Measurements from ENCODE around the gene EPHX1. TPM values are rescaled to one million over a fixed set of nuclear protein-coding genes. Genes with fewer than 3 reads are reported as not detected.

Gene EPHX1
- total and polyA plus RNA-seq, 2 donors (not counting 1 experiment from before 2014, with no cell fraction given) = 0.75 to 4.2 TPM

DNA sequence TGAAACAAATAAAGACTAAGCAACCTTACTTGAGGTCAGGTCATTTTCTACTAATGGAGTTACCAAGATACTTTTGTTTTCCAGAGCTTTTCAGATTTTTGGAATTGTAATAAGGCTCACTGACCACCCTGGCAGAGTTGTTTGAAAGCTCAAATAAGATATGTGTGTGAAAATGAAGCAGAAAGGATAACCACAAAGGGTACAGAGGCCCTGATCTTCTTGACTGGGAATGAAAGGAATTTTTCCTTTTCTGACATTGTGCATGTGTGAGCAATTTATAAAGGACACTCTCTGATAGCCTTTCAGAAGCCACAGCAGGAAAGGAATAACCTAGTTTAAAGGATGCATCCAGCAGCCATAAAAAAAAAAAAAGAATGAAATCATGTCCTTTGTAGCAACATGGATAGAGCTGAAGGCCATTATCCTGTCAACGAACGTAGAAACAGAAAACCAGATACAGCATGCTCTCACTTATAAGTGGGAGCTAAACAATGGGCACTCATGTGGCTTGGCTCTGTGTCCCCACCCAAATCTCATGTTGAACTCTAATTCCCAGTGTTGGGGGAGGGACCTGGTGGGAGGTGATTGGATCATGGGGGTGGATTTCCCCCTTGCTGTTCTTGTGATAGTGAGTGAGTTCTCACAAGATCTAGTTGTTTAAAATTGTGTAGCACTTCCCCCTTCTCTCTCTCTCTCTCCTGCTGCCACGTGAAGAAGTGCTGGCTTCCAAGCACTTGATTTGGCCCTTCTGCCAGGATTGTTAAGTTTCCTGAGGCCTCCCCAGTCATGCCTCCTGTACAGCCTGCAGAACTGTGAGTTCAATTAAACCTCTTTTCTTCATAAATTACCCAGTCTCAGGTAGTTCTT is 35.4 kb upstream of the EPHX1 start:
- no peak for DNase-seq
- H3K9me3 ChIP-seq (ENCODE audit: control extremely low read depth in 1 of 3, control insufficient read depth in 2 of 3, insufficient read depth in 1 of 3, low read length in 2 of 3) = no peaks in the 10 kb centered on the region
- no peaks in the 10 kb centered on the region for H3K27me3 Mint-ChIP-seq
- no peaks in the 10 kb centered on the region for H3K9me3 Mint-ChIP-seq (ENCODE audit: insufficient read depth)
- no peak overlapping the region for H3K4me2 ChIP-seq (replicated peaks; ENCODE audit: low read depth, low read length, poor library complexity, severe bottlenecking)
- intact Hi-C loops (cut with micrococcal nuclease) = loop anchor here (5.0 to 10.0 kb wide), 5 partner anchors 38 to 633 kb away; partner anchors contain the start of genes EPHX1, H3-3A, LBR and PARP1
- peaks cover 20 to 22% of the 10 kb centered on the region in 2 donors for H3K4me1 ChIP-seq (ENCODE audit: control insufficient read depth in 2 of 2, insufficient read depth in 2 of 2, low read length in 2 of 2)
- H3K36me3 ChIP-seq (replicated peaks in 1 of 2; ENCODE audit: control extremely low read depth in 1 of 2, control insufficient read depth in 1 of 2, extremely low read depth in 1 of 2, insufficient read depth in 2 of 2, low read length in 1 of 2) = peaks cover 0 to 4% of the 10 kb centered on the region in 2 experiments
- no peaks in the 10 kb centered on the region for H3K27me3 ChIP-seq (replicated peaks in 1 of 4; ENCODE audit: control extremely low read depth in 1 of 4, control insufficient read depth in 3 of 4, insufficient read depth in 4 of 4, low read length in 3 of 4)
- H3K27ac Mint-ChIP-seq = no peak overlapping the region
- no peak overlapping the region for H3K9ac ChIP-seq (ENCODE audit: low read length)
- WGBS (ENCODE audit: insufficient coverage) = 71% methylated on average over 3 of the region's 3 CpGs
- ATAC-seq (ENCODE audit: low read depth) = no peak
- H3K27ac ChIP-seq (ENCODE audit: low read length in 2 of 2) = no peak overlapping the region
- CTCF ChIA-PET = interaction anchor here (0.9 to 1.8 kb wide), 4 partner anchors 137 to 300 kb away, joined by 3 to 11 read pairs (median 3); partner anchors contain the start of gene PYCR2
- H4K20me1 ChIP-seq (ENCODE audit: control insufficient read depth, insufficient read depth, low read length, poor library complexity, severe bottlenecking) = no peaks in the 10 kb centered on the region
- TF ChIP-seq EZH2 (IDR thresholded peaks at IDR 0.05; ENCODE audit: borderline replicate concordance, insufficient read depth, low read depth, low read length, poor library complexity, severe bottlenecking) = no peak
- TF ChIP-seq, protein P1, sequence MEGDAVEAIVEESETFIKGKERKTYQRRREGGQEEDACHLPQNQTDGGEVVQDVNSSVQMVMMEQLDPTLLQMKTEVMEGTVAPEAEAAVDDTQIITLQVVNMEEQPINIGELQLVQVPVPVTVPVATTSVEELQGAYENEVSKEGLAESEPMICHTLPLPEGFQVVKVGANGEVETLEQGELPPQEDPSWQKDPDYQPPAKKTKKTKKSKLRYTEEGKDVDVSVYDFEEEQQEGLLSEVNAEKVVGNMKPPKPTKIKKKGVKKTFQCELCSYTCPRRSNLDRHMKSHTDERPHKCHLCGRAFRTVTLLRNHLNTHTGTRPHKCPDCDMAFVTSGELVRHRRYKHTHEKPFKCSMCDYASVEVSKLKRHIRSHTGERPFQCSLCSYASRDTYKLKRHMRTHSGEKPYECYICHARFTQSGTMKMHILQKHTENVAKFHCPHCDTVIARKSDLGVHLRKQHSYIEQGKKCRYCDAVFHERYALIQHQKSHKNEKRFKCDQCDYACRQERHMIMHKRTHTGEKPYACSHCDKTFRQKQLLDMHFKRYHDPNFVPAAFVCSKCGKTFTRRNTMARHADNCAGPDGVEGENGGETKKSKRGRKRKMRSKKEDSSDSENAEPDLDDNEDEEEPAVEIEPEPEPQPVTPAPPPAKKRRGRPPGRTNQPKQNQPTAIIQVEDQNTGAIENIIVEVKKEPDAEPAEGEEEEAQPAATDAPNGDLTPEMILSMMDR (IDR thresholded peaks at IDR 0.05) = no peak
- H3K4me3 Mint-ChIP-seq = no peak overlapping the region
- POLR2A ChIA-PET = interaction anchor here (0.8 to 1.0 kb wide), 2 partner anchors 107 to 174 kb away, joined by 3 to 4 read pairs; no protein-coding TSS in a partner anchor
- no peak overlapping the region for H2AFZ ChIP-seq (ENCODE audit: insufficient read depth, low read depth, low read length, poor library complexity, severe bottlenecking)
- H3K4me1 Mint-ChIP-seq = peaks cover 3% of the 10 kb centered on the region
- peaks cover 40% of the 10 kb centered on the region for H3K79me2 ChIP-seq (ENCODE audit: control insufficient read depth, insufficient read depth, low read length)
- H3K4me3 ChIP-seq (ENCODE audit: control extremely low read depth in 1 of 5, extremely low read depth in 1 of 5, insufficient read depth in 1 of 5, low read depth in 2 of 5, low read length in 4 of 5) = no peak overlapping the region

DNA sequence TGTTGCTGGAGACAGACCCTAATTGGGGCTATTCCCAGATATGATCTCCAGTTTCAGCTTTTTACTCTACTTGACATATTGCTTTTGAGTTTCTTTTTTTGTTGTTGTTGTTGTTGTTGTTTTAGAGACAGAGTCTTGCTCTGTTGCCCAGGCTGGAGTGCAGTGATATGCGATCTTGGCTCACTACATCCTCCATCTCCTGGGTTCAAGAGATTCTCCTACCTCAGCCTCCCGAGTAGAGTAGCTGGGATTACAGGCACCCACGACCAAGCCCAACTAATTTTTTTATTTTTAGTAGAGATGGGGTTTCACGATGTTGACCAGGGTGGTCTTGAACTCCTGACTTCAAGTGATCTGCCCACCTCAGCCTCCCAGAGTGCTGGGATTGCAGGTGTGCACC is 33.6 kb upstream of the EPHX1 start:
- H3K36me3 ChIP-seq (replicated peaks in 1 of 2; ENCODE audit: control extremely low read depth in 1 of 2, control insufficient read depth in 1 of 2, extremely low read depth in 1 of 2, insufficient read depth in 2 of 2, low read length in 1 of 2) = peaks cover 0 to 16% of the 10 kb centered on the region in 2 experiments
- no peaks in the 10 kb centered on the region for H3K27me3 ChIP-seq (replicated peaks in 1 of 4; ENCODE audit: control extremely low read depth in 1 of 4, control insufficient read depth in 3 of 4, insufficient read depth in 4 of 4, low read length in 3 of 4)
- intact Hi-C loops (cut with micrococcal nuclease) = loop anchor here (2.0 to 10.0 kb wide), 9 partner anchors 36 to 631 kb away; partner anchors contain the start of genes EPHX1, H3-3A, LBR and PARP1
- H3K4me2 ChIP-seq (replicated peaks; ENCODE audit: low read depth, low read length, poor library complexity, severe bottlenecking) = no peak overlapping the region
- Mint-ChIP-seq H3K27me3 (no peaks in the 10 kb centered on the region), H3K4me1 (peaks cover 17% of the 10 kb centered on the region), H3K9me3 (ENCODE audit: insufficient read depth) (no peaks in the 10 kb centered on the region), H3K27ac (no peak overlapping the region), H3K4me3 (no peak overlapping the region)
- ChIA-PET POLR2A (no interaction called here), CTCF (interaction anchor here (1.1 to 2.2 kb wide), 4 partner anchors 105 to 302 kb away, joined by 3 to 32 read pairs (median 7); partner anchors contain the start of gene TMEM63A)
- ATAC-seq (ENCODE audit: low read depth) (no peak), DNase-seq (no peak)
- peaks cover 33 to 34% of the 10 kb centered on the region in 2 donors for H3K4me1 ChIP-seq (ENCODE audit: control insufficient read depth in 2 of 2, insufficient read depth in 2 of 2, low read length in 2 of 2)
- WGBS (ENCODE audit: insufficient coverage) = no CpG with 5 or more reads among the region's 4 CpGs
- peak overlapping the region in 1 of 2 donors; percentile 71 for H3K27ac ChIP-seq (ENCODE audit: low read length in 2 of 2)
- H3K9me3 ChIP-seq (ENCODE audit: control extremely low read depth in 1 of 3, control insufficient read depth in 2 of 3, insufficient read depth in 1 of 3, low read length in 2 of 3) = no peaks in the 10 kb centered on the region
- TF ChIP-seq EZH2 (IDR thresholded peaks at IDR 0.05; ENCODE audit: borderline replicate concordance, insufficient read depth, low read depth, low read length, poor library complexity, severe bottlenecking) = no peak
- TF ChIP-seq, protein P1 (IDR thresholded peaks at IDR 0.05) = no peak
- no peak overlapping the region for H3K9ac ChIP-seq (ENCODE audit: low read length)
- peaks cover 58% of the 10 kb centered on the region for H3K79me2 ChIP-seq (ENCODE audit: control insufficient read depth, insufficient read depth, low read length)
- peaks cover 8% of the 10 kb centered on the region for H4K20me1 ChIP-seq (ENCODE audit: control insufficient read depth, insufficient read depth, low read length, poor library complexity, severe bottlenecking)
- no peak overlapping the region for H3K4me3 ChIP-seq (ENCODE audit: control extremely low read depth in 1 of 5, extremely low read depth in 1 of 5, insufficient read depth in 1 of 5, low read depth in 2 of 5, low read length in 4 of 5)
- no peak overlapping the region for H2AFZ ChIP-seq (ENCODE audit: insufficient read depth, low read depth, low read length, poor library complexity, severe bottlenecking)
